Measurements from ENCODE around the gene VSTM2A. TPM values are rescaled to one million over a fixed set of nuclear protein-coding genes. Genes with fewer than 3 reads are reported as not detected.

The VSTM2A gene
- total and polyA plus RNA-seq, 4 donors: not detected

GRCh38 chr7:54544527-54545240 lies 2.5 kb downstream of the VSTM2A start (continued):
- TF ChIP-seq REST (IDR thresholded peaks at IDR 0.05) (no peak), SP1 (IDR thresholded peaks at IDR 0.05) (no peak), RAD21 (IDR thresholded peaks at IDR 0.05) (no peak)

GRCh38 chr7:54545241-54545563 lies 3.0 kb downstream of the VSTM2A start:
- Histone ChIP-seq H3K27ac (ENCODE audit: low read depth in 1 of 2, low read length in 2 of 2) (no peak overlapping the region), H3K9ac (ENCODE audit: low read depth in 1 of 2, low read length in 2 of 2) (no peak overlapping the region), H3K27me3 (ENCODE audit: control insufficient read depth in 4 of 4, insufficient read depth in 4 of 4, low read length in 3 of 4) (peaks cover 6 to 25% (median 15%) of the 10 kb centered on the region in 4 donors), H3K9me3 (ENCODE audit: control insufficient read depth in 4 of 4, low read length in 3 of 4) (no peaks in the 10 kb centered on the region), H3K4me1 (ENCODE audit: control insufficient read depth in 4 of 4, insufficient read depth in 4 of 4, low read length in 3 of 4) (peaks cover 0 to 9% (median 5%) of the 10 kb centered on the region in 4 donors), H3K4me3 (ENCODE audit: low read depth in 1 of 3, low read length in 3 of 3) (no peak overlapping the region), H3K36me3 (ENCODE audit: control insufficient read depth in 4 of 4, insufficient read depth in 3 of 4, low read depth in 1 of 4, low read length in 3 of 4) (no peaks in the 10 kb centered on the region)
- WGBS: 4% methylated on average over 5 of the region's 5 CpGs
- DNase-seq (ENCODE audit: low spot score): no peak
- no peak for TF ChIP-seq RAD21 (IDR thresholded peaks at IDR 0.05)
- TF ChIP-seq REST (IDR thresholded peaks at IDR 0.05): no peak
- no peak for TF ChIP-seq SP1 (IDR thresholded peaks at IDR 0.05)
- no peak for TF ChIP-seq HNF4A (conservative IDR thresholded peaks at IDR 0.05)
- TF ChIP-seq FOXA2 (IDR thresholded peaks at IDR 0.05): no peak
- no peak for TF ChIP-seq JUND (IDR thresholded peaks at IDR 0.05)
- TF ChIP-seq GABPA (IDR thresholded peaks at IDR 0.05 in 1 of 2, conservative IDR thresholded peaks at IDR 0.05 in 1 of 2): no peak
- TF ChIP-seq EGR1 (IDR thresholded peaks at IDR 0.05; ENCODE audit: low read depth in 2 of 2): no peak
- TF ChIP-seq CTCF (IDR thresholded peaks at IDR 0.05; ENCODE audit: low read depth, low read length, missing input control): no peak
- no peak for TF ChIP-seq ATF3 (IDR thresholded peaks at IDR 0.05)
- TF ChIP-seq HNF4G (IDR thresholded peaks at IDR 0.05): no peak
- TF ChIP-seq MAX (IDR thresholded peaks at IDR 0.05): no peak
- no peak for TF ChIP-seq ZBTB33 (IDR thresholded peaks at IDR 0.05)
- TF ChIP-seq RXRA (IDR thresholded peaks at IDR 0.05): no peak
- no peak for TF ChIP-seq NR2F2 (IDR thresholded peaks at IDR 0.05)
- TF ChIP-seq TAF1 (conservative IDR thresholded peaks at IDR 0.05): no peak
- TF ChIP-seq FOXA1 (IDR thresholded peaks at IDR 0.05): no peak
- TF ChIP-seq YY1 (IDR thresholded peaks at IDR 0.05): no peak

Data from liver (tissue), 9 donors.